Nephron (organoid): ENCODE results near the gene JADE1.
A peak's percentile ranks its signal among the peaks of the same experiment; 100 is the strongest.

Source experiments
- H3K27ac Mint-ChIP-seq, 3 experiments: 2 replicates each; pipeline ENCODE4 v1.8.0; 2020; ENCODE audit warnings: mixed read lengths in 3 of 3, mild to moderate bottlenecking in 2 of 3, moderate library complexity in 1 of 3
- H3K27me3 Mint-ChIP-seq: 2 replicates; pipeline ENCODE4 v1.8.0; 2021; ENCODE audit warnings: low read depth, mild to moderate bottlenecking, moderate library complexity, mixed read lengths
- H3K36me3 Mint-ChIP-seq: 2 replicates; pipeline ENCODE4 v1.8.0; 2020; ENCODE audit warnings: low read depth, mixed read lengths
- H3K4me1 Mint-ChIP-seq: 2 replicates; pipeline ENCODE4 v1.8.0; 2020; ENCODE audit warnings: mixed read lengths
- H3K4me3 Mint-ChIP-seq, 3 experiments: 2 replicates each; pipeline ENCODE4 v1.8.0; 2020; ENCODE audit warnings: mild to moderate bottlenecking in 3 of 3, mixed read lengths in 3 of 3, moderate library complexity in 2 of 3
- H3K9me3 Mint-ChIP-seq: 2 replicates; pipeline ENCODE4 v1.8.0; 2020; ENCODE audit warnings: mixed read lengths
- CTCF ChIP-seq, 3 experiments: fragments of 200-600 bp; sonication (generic); IDR thresholded peaks; one replicate each; pipeline ENCODE4 v1.5.0; 2021; ENCODE audit warnings: antibody characterized with exemption in 3 of 3; ENCODE audit not compliant: unreplicated experiment in 3 of 3

Gene JADE1

GRCh38 chr4:128906581-128906980, 97.1 kb downstream of the JADE1 start:
- Mint-ChIP-seq H3K27ac (peak overlapping the region in 1 of 3 experiments; percentile 4), H3K27me3 (no peaks in the 10 kb centered on the region), H3K4me1 (peaks cover 6% of the 10 kb centered on the region), H3K9me3 (no peaks in the 10 kb centered on the region), H3K4me3 (no peak overlapping the region), H3K36me3 (no peaks in the 10 kb centered on the region)
- TF ChIP-seq CTCF (IDR thresholded peaks at IDR 0.05; ENCODE audit: unreplicated experiment in 3 of 3), result no peak

GRCh38 chr4:128907981-128908380, 98.5 kb downstream of the JADE1 start:
- H3K27ac Mint-ChIP-seq, result no peak overlapping the region
- no peak overlapping the region for H3K4me3 Mint-ChIP-seq
- no peaks in the 10 kb centered on the region for H3K36me3 Mint-ChIP-seq
- peaks cover 6% of the 10 kb centered on the region for H3K4me1 Mint-ChIP-seq
- TF ChIP-seq CTCF (IDR thresholded peaks at IDR 0.05; ENCODE audit: unreplicated experiment in 3 of 3), result no peak
- H3K27me3 Mint-ChIP-seq, result no peaks in the 10 kb centered on the region
- no peaks in the 10 kb centered on the region for H3K9me3 Mint-ChIP-seq

GRCh38 chr4:128908735-128909134, 99.2 kb downstream of the JADE1 start:
- no peak overlapping the region for H3K27ac Mint-ChIP-seq
- H3K4me3 Mint-ChIP-seq, result no peak overlapping the region
- no peaks in the 10 kb centered on the region for H3K27me3 Mint-ChIP-seq

GRCh38 chr4:128913228-128913627, 103.7 kb downstream of the JADE1 start:
- no peaks in the 10 kb centered on the region for H3K4me1 Mint-ChIP-seq
- H3K9me3 Mint-ChIP-seq, result no peaks in the 10 kb centered on the region
- TF ChIP-seq CTCF (IDR thresholded peaks at IDR 0.05; ENCODE audit: unreplicated experiment in 3 of 3), result no peak
- no peak overlapping the region for H3K4me3 Mint-ChIP-seq
- no peaks in the 10 kb centered on the region for H3K27me3 Mint-ChIP-seq
- H3K36me3 Mint-ChIP-seq, result no peaks in the 10 kb centered on the region
- no peak overlapping the region for H3K27ac Mint-ChIP-seq

More at GRCh38 chr4:128908735-128909134, 99.2 kb downstream of the JADE1 start:
- TF ChIP-seq CTCF (IDR thresholded peaks at IDR 0.05; ENCODE audit: unreplicated experiment in 3 of 3), result no peak
- H3K4me1 Mint-ChIP-seq, result peaks cover 6% of the 10 kb centered on the region
- H3K9me3 Mint-ChIP-seq, result no peaks in the 10 kb centered on the region
- H3K36me3 Mint-ChIP-seq, result no peaks in the 10 kb centered on the region

- Mint-ChIP-seq H3K27ac (no peak overlapping the region), H3K4me3 (no peak overlapping the region), H3K27me3 (no peaks in the 10 kb centered on the region), H3K36me3 (peaks cover 12% of the 10 kb centered on the region), H3K9me3 (peaks cover 8% of the 10 kb centered on the region), H3K4me1 (no peaks in the 10 kb centered on the region)
- no peak for TF ChIP-seq CTCF (IDR thresholded peaks at IDR 0.05; ENCODE audit: unreplicated experiment in 3 of 3)
Measured at GRCh38 chr4:128915544-128915943, 106.0 kb downstream of the JADE1 start.

- Mint-ChIP-seq H3K4me1 (no peaks in the 10 kb centered on the region), H3K4me3 (no peak overlapping the region), H3K9me3 (peaks cover 12% of the 10 kb centered on the region), H3K27me3 (no peaks in the 10 kb centered on the region), H3K36me3 (peaks cover 23% of the 10 kb centered on the region), H3K27ac (no peak overlapping the region)
- TF ChIP-seq CTCF (IDR thresholded peaks at IDR 0.05; ENCODE audit: unreplicated experiment in 3 of 3), result no peak
Measured at GRCh38 chr4:128916832-128917231, 107.3 kb downstream of the JADE1 start.
